ENCODE measurements around the gene CYP19A1.

GRCh38 chr15:51267051-51267702 is 71.2 kb downstream of the CYP19A1 start:
- TF ChIP-seq EZH2phosphoT487 (IDR thresholded peaks at IDR 0.05; ENCODE audit: insufficient read depth, low read depth): no peak
- no peak for TF ChIP-seq EZH2 (IDR thresholded peaks at IDR 0.05; ENCODE audit: insufficient read depth, poor library complexity, severe bottlenecking)

All from GM23248 (cell line).